SH-SY5Y (cell line): Measurements from ENCODE around the gene LRFN4.

Experiments
- GATA2 ChIP-seq: IDR thresholded peaks from 2 replicates; pipeline ENCODE4 v1.6.1; 2011; ENCODE audit warnings: mild to moderate bottlenecking, low read depth, low read length
- GATA3 ChIP-seq: IDR thresholded peaks from 2 replicates; pipeline ENCODE4 v1.6.1; 2011; ENCODE audit warnings: low read depth, mild to moderate bottlenecking, low read length, moderate library complexity

DNA sequence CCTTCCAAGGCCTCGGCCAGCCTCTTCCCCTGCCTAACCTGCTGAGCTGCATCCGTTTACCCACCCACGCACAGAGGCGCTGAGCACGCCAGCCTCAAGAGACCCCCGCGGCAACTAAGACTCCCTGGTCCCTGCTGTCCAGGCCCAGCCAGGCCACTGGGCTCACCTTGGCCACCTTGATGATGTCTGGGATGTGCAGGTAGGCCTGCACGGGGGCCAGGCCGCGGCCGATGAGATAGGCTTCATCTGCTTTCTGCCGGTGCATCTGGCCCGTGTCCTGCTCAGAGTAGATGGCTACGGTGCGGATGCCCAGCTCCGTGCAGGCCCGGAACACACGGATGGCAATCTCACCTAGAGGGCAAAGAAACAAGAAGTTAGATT is 14.6 kb downstream of the LRFN4 start:
- TF ChIP-seq GATA3 (no peak), GATA2 (no peak)
